Common myeloid progenitor, CD34-positive (primary cell): ENCODE results near the gene GRID2.

Source experiments
- CTCF ChIA-PET: fragments of 350-600 bp; sonication (Branson Sonifier 250); formaldehyde crosslinking; loops from one replicate; lab custom pipeline; 2021; ENCODE audit warnings: antibody characterized with exemption; lab: Charles Lee
- POLR2A ChIA-PET: fragments of 350-600 bp; sonication (Branson Sonifier 250); formaldehyde crosslinking; loops from one replicate; lab custom pipeline; 2021; ENCODE audit warnings: antibody characterized with exemption; lab: Charles Lee
- DNase-seq, 3 donors: peaks; one replicate each; pipeline versions ENCODE4 v3.0.0 to v3.0.0-alpha.2; 2013
- H3K27ac ChIP-seq, 2 experiments: 1 replicate in 1 of 2; 2 replicates in 1 of 2; pipeline ENCODE4 v1.7.0; 2013; ENCODE audit warnings: inconsistent platforms in 2 of 2, low read length in 2 of 2, mild to moderate bottlenecking in 2 of 2, low read depth in 1 of 2, moderate library complexity in 1 of 2; ENCODE audit not compliant: severe bottlenecking in 2 of 2, insufficient read depth in 1 of 2, poor library complexity in 1 of 2
- H3K27me3 ChIP-seq, 5 experiments: replicated peaks in 2 of 5; 1 replicate in 3 of 5; 2 replicates in 2 of 5; pipeline versions ENCODE4 v1.6.1 to v1.7.0; 2013; ENCODE audit warnings: low read length in 4 of 5, mild to moderate bottlenecking in 2 of 5, moderate library complexity in 2 of 5, inconsistent platforms in 1 of 5; ENCODE audit not compliant: insufficient read depth in 5 of 5, control insufficient read depth in 4 of 5
- H3K36me3 ChIP-seq, 4 experiments: 1 replicate in 2 of 4; 2 replicates in 2 of 4; pipeline versions ENCODE4 v1.6.1 to v1.7.0; 2013; ENCODE audit warnings: low read length in 3 of 4, control low read depth in 1 of 4, mild to moderate bottlenecking in 1 of 4; ENCODE audit not compliant: control insufficient read depth in 4 of 4, insufficient read depth in 4 of 4
- H3K4me1 ChIP-seq, 4 experiments: 1 replicate in 3 of 4; 2 replicates in 1 of 4; pipeline versions ENCODE4 v1.6.1 to v1.7.1; 2013; ENCODE audit warnings: low read length in 3 of 4, mild to moderate bottlenecking in 3 of 4, control low read depth in 1 of 4, inconsistent platforms in 1 of 4, moderate library complexity in 1 of 4; ENCODE audit not compliant: control insufficient read depth in 4 of 4, insufficient read depth in 4 of 4; ENCODE audit errors: control extremely low read depth in 1 of 4
- H3K4me3 ChIP-seq, 7 experiments: 1 replicate in 4 of 7; 2 replicates in 3 of 7; pipeline versions ENCODE4 v1.5.1 to v1.7.0; 2013; ENCODE audit warnings: mild to moderate bottlenecking in 7 of 7, low read length in 6 of 7, moderate library complexity in 6 of 7, inconsistent platforms in 2 of 7, low read depth in 2 of 7, control low read depth in 1 of 7; ENCODE audit not compliant: insufficient read depth in 4 of 7, control insufficient read depth in 1 of 7; ENCODE audit errors: extremely low read depth in 1 of 7
- H3K9me3 ChIP-seq, 5 experiments: 1 replicate in 4 of 5; 2 replicates in 1 of 5; pipeline versions ENCODE4 v1.6.1 to v1.7.1; 2013; ENCODE audit warnings: low read length in 4 of 5, mild to moderate bottlenecking in 2 of 5, inconsistent platforms in 1 of 5, low read depth in 1 of 5, moderate library complexity in 1 of 5; ENCODE audit not compliant: control insufficient read depth in 4 of 5, insufficient read depth in 2 of 5; ENCODE audit errors: control extremely low read depth in 1 of 5
- WGBS: methylation state at CpG from one replicate; pipeline ENCODE4 v1.1.5; 2013; ENCODE audit not compliant: insufficient coverage; 5-methylcytosine and 5-hydroxymethylcytosine counted together

The GRID2 gene

GRCh38 chr4:92789741-92790140 is 486.0 kb downstream of the GRID2 start:
- no peak overlapping the region for H3K27ac ChIP-seq
- no CpG with 5 or more reads among the region's 3 CpGs for WGBS
- no peaks in the 10 kb centered on the region for H3K27me3 ChIP-seq
- no peaks in the 10 kb centered on the region for H3K9me3 ChIP-seq
- POLR2A ChIA-PET, result no interaction called here
- no peak overlapping the region for H3K4me3 ChIP-seq
- CTCF ChIA-PET, result no interaction called here
- H3K36me3 ChIP-seq, result no peaks in the 10 kb centered on the region
- no peaks in the 10 kb centered on the region for H3K4me1 ChIP-seq
- no peak for DNase-seq

DNA sequence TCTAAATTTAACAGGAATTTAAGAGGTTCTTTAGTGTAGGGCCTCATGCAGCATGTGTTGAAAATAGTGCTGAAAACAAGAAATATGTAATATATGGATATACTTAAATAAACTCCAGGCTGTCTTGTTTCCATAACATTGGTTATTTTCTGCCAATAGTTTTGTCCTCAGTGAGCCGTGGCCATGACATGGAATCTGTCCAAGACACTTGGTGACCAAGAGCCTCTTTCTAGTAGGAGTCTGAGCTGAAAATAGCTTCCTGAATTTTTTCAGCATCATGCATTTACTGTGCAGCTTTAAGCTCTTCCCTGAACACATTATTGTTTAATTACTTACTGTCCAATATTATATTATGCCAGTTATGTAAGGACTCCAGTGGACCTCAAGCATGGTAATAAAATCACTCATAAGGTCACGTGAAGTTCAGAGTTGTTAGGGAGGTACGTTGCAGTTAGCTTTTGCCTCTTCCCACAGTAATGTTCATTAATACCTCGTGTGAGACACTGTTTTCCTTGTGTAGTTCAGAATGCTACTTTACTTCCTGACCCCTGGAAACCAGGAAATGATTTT is 488.2 kb downstream of the GRID2 start:
- H3K9me3 ChIP-seq, result no peaks in the 10 kb centered on the region
- ChIA-PET CTCF (no interaction called here), POLR2A (no interaction called here)
- H3K36me3 ChIP-seq, result no peaks in the 10 kb centered on the region
- no peak overlapping the region for H3K27ac ChIP-seq
- H3K27me3 ChIP-seq, result no peaks in the 10 kb centered on the region
- H3K4me1 ChIP-seq, result no peaks in the 10 kb centered on the region
- DNase-seq, result no peak
- 83% methylated on average over 3 of the region's 4 CpGs for WGBS
- no peak overlapping the region for H3K4me3 ChIP-seq

GRCh38 chr4:92809381-92809780 is 505.6 kb downstream of the GRID2 start:
- H3K9me3 ChIP-seq, result no peaks in the 10 kb centered on the region
- no peak for DNase-seq
- no peaks in the 10 kb centered on the region for H3K4me1 ChIP-seq
- H3K27me3 ChIP-seq, result no peaks in the 10 kb centered on the region
- ChIA-PET CTCF (no interaction called here), POLR2A (no interaction called here)
- no peak overlapping the region for H3K4me3 ChIP-seq
- WGBS, result no CpG with 5 or more reads among the region's 2 CpGs
- H3K27ac ChIP-seq, result no peak overlapping the region
- H3K36me3 ChIP-seq, result no peaks in the 10 kb centered on the region

DNA sequence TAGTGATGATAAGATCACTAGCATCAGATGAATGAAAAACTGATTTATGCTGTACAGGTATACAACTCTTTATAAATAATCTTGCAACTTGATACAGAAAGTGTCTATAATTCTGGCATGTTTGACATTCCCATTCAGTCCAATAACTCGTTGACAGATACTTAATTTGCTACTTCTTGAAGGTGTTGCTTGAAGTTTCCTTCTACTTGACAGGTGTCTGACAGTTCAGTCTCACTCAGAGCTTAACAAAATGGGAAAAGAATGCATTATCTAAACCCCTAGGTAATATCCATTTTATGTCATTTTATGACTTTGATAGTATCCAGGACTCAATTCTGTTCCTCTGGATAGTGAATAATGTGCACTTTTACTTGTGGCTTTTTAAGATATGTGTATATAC is 508.9 kb downstream of the GRID2 start:
- ChIA-PET POLR2A (no interaction called here), CTCF (no interaction called here)
- WGBS, result 100% methylated on average over 1 of the region's 1 CpG
- Histone ChIP-seq H3K4me3 (no peak overlapping the region), H3K36me3 (no peaks in the 10 kb centered on the region), H3K27me3 (no peaks in the 10 kb centered on the region), H3K9me3 (no peaks in the 10 kb centered on the region), H3K27ac (no peak overlapping the region), H3K4me1 (no peaks in the 10 kb centered on the region)
- DNase-seq, result no peak

DNA sequence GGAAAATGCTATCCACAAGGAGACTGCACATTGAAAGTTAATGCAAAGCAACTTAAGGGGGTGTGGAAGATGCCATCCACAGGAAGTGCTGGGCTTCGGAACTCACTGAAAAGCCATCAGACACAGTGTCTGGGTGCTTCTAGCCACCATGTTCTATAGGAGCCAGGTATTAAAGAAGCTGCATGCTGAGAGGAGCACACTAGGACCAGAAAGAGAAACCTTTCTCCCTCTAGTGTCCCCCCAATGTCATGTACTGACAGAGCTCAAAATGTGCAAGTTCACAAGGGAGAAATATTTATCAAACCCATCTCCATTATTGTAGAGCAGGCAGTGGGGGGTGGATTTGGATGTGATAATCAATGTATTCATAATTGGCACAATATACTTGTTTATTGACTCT is 510.9 kb downstream of the GRID2 start:
- no peaks in the 10 kb centered on the region for H3K4me1 ChIP-seq
- ChIA-PET POLR2A (no interaction called here), CTCF (no interaction called here)
- H3K9me3 ChIP-seq, result no peaks in the 10 kb centered on the region
- H3K4me3 ChIP-seq, result no peak overlapping the region
- 100% methylated on average over 1 of the region's 1 CpG for whole genome bisulfite sequencing
- H3K27ac ChIP-seq, result no peak overlapping the region
- H3K27me3 ChIP-seq, result no peaks in the 10 kb centered on the region
- no peak for DNase-seq
- H3K36me3 ChIP-seq, result no peaks in the 10 kb centered on the region

DNA sequence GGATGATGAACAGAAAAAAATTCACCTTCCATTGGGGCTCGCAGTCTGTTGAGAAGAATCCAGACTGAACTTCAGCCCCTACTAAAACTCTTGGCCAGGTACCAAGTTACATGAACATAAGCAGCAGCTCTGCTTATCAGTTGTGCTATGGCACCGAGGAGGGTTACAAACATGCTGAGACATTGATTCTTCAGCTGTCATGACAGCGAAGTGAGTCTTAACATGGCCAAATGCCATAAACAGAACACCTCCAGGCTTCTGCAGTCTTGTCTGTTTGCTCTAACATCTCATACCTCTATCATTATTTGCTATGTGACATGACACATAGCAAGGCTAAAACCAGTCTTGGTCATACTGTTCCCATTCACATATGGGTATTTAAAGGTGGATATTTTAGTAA is 521.5 kb downstream of the GRID2 start:
- Histone ChIP-seq H3K36me3 (no peaks in the 10 kb centered on the region), H3K27me3 (no peaks in the 10 kb centered on the region), H3K4me1 (no peaks in the 10 kb centered on the region), H3K27ac (no peak overlapping the region), H3K9me3 (peaks cover 0 to 2% (median 0%) of the 10 kb centered on the region in 5 experiments), H3K4me3 (no peak overlapping the region)
- no peak for DNase-seq
- ChIA-PET POLR2A (no interaction called here), CTCF (no interaction called here)
- 97% methylated on average over 3 of the region's 3 CpGs for WGBS

DNA sequence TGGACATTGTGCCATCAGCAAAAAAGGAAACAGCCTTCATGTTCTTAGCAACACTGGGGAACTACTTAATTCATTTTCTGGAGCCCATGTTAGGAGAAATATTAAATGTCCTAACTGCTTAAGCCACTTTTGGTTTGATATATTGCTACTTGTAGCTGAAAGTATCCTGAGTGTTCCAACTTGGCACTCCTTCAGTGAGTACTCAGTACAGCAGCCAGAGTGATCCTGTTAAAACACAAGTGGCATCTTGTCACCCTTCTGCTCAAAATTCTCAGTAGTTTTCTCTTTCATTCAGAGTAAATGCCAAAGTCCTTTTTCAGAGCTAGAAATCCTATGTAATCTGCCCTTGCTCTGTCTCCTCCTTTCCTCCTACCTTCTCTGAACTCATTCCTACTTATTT is 522.0 kb downstream of the GRID2 start:
- no peaks in the 10 kb centered on the region for H3K4me1 ChIP-seq
- H3K9me3 ChIP-seq, result peaks cover 0 to 2% (median 0%) of the 10 kb centered on the region in 5 experiments
- H3K36me3 ChIP-seq, result no peaks in the 10 kb centered on the region
- no peaks in the 10 kb centered on the region for H3K27me3 ChIP-seq
- no peak overlapping the region for H3K27ac ChIP-seq
- ChIA-PET POLR2A (no interaction called here), CTCF (no interaction called here)
- DNase-seq, result no peak
- no peak overlapping the region for H3K4me3 ChIP-seq
